HG03139 (cell line): Measurements from ENCODE around the gene SH3GL3.

Source experiments
- ATAC-seq: cut with Tn5 transposase; IDR thresholded peaks from one replicate; pipeline ENCODE4 v1.9.1; 2021; ENCODE audit not compliant: unreplicated experiment

The SH3GL3 gene

DNA sequence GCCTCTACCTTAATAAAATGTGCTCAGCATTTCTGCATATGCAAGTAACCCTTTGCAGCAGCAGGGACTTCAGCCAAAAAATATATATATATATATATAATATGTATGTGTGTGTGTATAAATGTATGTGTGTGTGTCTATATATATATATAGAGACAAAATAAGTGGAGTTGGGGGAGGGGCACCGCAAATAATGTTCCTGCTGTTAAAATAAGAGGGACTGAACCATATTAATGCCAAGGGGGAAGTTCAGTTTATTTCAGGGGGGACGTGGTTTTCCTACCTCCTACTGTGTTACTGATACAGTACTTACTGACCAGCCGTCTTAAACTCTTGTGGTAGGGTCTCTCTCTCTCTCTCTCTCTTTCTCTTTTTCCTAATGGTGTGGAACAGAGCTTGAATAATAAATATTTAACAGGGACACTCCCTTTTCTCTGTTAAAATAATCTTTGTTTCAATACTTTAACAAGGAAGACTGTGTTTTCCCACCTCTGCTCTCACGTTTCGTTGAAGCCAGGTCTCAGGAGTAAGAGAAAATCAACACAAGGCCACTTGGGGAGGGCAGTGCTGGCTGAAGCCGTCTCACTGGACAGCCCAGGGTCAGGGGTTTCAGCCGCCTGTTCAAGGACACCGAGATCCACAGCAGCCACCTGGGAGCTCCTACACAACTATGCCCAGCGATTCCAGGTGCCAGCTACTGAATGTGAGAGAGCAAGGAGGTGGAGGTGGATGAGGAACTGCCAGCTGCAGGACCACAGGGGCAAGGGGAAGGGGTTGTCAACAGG, 164.0 kb downstream of the SH3GL3 start:
- no peak for ATAC-seq

GRCh38 chr15:83612226-83612625, 165.1 kb downstream of the SH3GL3 start:
- no peak for ATAC-seq

- ATAC-seq = no peak
Measured at GRCh38 chr15:83612898-83613635, 165.9 kb downstream of the SH3GL3 start.

DNA sequence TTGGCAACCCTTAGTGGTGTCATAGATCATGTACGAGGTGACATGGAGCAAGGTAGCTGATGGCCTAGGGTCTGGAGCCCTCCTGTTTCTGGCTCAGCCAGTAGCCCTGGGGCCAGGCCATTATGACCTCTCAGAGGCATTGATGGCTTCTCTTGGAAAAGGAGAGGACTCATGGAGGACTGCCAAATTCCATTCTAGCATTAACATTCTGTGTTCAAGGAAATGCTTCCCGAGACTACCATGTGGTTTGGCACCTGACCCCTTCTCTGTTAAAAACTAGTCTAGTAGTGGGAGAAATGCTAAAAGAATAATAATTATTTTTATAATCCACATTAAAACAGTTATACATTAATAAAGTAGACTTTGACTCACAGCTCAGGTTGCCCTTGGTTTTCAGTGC, 166.6 kb downstream of the SH3GL3 start:
- ATAC-seq = no peak

DNA sequence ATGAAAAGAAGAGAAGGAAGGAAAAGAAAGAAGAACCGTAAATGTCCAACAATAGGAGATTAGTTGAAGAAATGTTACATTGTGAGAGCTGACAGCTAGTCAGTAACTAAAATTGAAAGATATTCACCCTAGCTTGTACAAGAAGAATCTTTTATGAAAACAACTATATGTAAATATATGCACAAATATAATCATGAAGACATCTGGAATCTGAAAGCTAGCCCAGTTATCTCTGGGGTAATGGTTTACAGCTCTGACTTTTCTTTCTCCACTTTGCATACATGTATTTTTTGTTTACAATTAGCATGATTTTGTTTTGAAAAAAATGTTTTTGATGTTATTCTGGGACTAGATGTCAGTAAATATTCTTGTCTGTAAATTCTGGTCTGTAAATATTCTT, 169.7 kb downstream of the SH3GL3 start:
- no peak for ATAC-seq

GRCh38 chr15:83626171-83626802, 179.1 kb downstream of the SH3GL3 start:
- no peak for ATAC-seq

DNA sequence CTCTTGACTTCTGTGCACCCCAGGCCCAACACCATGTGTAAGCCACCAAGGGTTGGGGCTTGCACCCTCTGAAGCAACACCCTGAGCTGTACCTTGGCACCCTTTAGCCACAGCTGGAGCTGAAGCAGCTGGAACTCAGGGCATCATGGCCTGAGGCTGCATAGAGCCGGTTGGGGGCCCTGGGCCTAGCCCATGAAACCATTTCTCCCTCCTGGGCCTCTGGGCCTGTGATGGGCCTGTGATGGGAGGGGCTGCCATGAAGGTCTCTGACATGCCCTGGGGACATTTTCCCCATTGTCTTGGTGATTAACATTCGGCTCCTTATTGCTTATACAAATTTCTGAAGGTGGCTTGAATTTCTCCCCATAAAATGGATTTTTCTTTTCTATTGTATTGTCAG, 184.4 kb downstream of the SH3GL3 start:
- no peak for ATAC-seq

- no peak for ATAC-seq
Measured at GRCh38 chr15:83643201-83643600, 196.1 kb downstream of the SH3GL3 start.

- no peak for ATAC-seq
Measured at GRCh38 chr15:83644439-83644838, 197.3 kb downstream of the SH3GL3 start.

DNA sequence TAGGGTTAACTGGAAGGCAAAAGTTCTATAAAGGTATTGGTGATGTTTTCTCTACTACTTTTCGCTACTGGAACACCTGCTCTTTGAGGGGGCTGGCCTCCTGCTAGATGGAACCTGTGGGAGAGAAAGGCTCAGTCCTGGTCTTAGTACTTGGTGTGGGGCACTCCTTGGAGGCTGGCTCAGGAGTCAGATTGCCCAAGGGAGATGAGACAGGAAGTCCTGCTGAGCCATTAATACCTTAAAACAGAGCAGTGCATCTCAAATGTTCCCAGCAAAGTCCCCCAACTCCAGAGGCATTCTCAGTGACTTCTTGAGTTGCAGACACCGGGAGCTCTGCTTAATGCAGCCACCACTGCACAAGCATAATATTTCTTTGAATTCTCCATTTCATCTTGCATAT, 203.7 kb downstream of the SH3GL3 start:
- no peak for ATAC-seq

DNA sequence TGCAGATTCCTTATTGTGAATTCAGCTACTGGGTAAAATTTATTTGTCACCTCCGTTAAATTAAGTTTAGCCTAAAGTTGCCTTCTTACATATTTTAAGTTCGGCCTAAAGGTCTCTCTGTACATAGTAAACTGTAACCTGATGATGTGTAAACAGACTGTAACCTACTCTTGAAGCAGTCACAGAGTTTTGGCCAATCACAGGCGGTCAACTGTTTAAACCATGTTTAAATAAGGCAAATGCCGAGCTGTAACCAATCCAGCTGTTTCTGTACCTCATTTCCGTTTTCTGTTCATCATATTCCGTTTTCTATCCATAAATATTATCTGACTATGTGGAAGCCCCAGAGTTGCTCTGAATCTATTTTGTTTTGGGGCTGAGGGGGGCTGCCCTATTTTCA, 204.4 kb downstream of the SH3GL3 start:
- no peak for ATAC-seq

DNA sequence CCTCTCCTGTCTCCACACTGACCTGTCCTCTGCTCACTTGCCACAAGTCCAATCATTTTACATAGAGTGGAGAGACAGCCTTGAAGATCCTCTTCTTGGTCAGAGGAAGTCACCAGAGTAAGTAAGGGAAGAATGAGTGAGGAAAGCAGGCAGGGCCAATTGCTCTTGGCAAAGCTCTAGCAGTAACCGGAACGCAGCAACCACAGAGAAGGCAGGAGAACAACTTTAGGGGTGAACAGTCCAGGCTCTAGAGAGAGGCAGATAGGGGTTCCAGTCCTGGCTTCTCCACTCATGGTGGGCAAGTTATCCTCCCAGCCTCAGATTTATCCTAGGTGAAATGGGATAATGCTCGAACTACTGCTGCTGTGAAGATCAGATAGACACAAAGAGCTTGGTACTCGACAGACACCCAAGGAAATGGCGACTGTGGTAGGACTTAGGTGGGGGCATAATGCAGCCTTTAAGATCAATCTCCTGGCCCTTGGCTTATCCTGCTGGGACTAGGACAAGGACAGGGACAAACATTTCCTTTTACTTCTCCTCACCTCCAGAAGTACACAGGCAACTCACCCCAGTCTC, 205.6 kb downstream of the SH3GL3 start:
- no peak for ATAC-seq

- no peak for ATAC-seq
Measured at GRCh38 chr15:83653288-83653638, 206.1 kb downstream of the SH3GL3 start.

DNA sequence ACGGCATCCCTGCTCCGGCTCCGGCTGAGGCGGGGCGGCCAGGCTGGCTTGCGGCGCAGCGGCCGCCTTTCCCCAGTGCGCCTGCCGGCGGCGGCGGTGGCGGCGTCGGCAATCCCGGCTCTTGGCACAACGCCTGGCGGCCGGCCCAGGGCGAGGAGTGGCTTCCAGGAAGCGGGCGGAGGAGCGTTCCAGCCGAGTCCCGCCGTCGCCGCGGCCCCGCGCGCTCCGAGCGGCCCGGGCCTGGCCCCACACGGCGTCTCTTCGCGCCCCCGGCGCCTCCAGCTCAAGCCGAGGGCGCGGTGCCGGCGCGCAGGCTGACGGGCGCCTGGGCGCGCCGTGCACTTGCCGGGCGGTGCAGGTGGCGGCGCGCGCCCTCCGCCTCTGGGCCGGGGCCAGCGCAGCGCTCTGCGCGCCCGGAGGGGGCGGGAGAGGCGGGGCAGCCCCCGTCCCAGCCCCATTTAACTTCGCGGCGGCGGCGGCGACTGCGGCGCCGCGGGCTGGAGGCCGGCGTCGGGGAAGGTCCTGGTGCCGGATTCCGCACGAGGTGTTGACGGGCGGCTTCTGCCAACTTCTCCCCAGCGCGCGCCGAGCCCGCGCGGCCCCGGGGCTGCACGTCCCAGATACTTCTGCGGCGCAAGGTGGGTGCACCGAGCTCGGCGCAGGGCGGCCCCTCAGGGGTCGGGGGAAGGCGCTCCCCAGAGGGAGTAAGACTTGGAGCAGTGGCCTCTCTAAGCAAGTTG, 206.7 kb downstream of the SH3GL3 start, which contains the start of gene ADAMTSL3:
ADAMTSL3 (plus strand) TSS at position 485 of the 740 bp plus-strand sequence. CDS start 1,639 bp downstream, outside the sequence.
- no peak for ATAC-seq

DNA sequence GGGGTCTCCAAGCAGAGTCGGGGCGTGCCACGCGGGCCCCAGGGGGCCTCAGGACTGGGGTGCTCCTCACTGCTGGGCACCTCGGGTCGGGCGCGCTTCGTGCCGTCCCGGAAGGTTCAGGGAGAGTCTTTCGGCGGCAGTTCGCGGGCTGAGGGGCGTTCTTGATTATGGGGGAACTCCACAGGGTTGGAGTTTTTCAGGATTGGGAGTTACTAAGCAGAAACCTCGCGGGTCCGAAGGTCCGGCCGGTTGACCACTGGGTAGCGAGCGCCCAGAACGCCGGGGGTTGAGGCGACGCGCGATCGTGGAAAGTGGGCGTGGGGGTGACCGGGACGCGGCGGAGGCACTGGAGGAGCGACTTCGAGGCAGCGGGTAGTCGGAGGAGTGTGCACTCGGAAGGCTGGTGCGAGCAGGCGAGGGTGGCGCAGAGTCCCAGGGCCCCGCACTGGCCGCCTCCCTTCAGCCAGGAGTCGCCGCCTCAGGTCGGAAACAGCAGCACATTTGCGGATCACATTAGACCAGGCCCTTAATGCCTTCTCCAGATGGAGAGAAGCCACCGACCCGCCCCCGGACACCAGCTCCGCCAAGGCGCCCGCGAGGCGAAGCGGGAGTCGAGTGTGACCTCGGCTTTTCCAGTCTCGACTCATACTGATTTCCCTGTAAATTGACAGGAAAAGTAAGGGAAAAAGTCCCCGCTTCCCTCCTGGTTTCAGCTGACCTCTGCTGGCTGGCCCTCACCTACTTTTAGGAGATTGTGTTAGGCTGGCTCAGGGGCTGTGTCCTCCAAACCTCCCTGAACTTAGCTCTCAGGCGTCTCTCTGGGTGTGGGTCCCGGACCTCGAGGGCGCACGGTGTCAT, 207.5 kb downstream of the SH3GL3 start:
- ATAC-seq = no peak

DNA sequence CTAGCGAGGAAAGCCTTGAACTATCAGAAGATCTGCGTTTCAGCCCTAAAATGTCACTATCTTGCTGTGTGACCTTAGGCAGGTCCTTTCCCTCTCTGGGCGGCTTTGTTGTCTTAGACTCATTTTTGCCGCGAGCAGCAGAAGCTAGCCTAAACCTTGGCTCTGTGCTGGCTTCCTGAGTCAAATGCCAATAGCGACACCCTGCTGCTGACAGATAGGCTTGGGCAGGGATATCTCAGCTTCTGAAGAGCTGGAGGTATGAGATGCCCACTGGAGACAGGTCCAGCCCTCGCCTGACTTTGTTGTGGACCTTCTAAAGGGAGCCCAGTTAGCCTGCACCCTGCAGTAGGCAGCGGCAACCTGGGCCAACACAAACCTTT, 208.1 kb downstream of the SH3GL3 start:
- ATAC-seq = no peak

DNA sequence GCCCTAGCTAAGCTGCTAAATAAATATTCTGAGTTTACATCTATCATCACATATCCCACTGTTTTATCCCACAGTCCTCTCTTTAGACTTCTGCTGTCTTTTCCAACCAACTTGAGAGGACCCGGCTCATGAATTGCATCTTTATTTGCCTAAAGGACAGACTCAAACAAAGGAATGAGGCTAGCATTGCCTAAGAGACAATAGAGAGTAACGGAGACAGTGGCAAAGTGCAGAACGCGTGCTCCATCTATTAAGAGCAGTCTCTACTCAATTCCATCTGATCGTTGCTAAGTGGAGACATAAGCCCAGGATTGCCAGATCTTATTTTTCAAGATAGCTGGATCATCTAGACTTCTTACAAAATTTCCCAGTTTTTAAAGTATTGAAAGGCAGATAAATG, 209.1 kb downstream of the SH3GL3 start:
- ATAC-seq = no peak

- no peak for ATAC-seq
Measured at GRCh38 chr15:83656943-83657528, 209.9 kb downstream of the SH3GL3 start.

GRCh38 chr15:83657549-83657948, 210.4 kb downstream of the SH3GL3 start:
- no peak for ATAC-seq
